HG02852 (cell line): ENCODE measurements around the gene YJU2.
"Not testable (repeated sequence)": the region's sequence is repeated elsewhere in the genome, so short reads cannot be mapped to it uniquely, and the experiment has no call there.

ENCODE experiments used
- ATAC-seq: cut with Tn5 transposase; IDR thresholded peaks from one replicate; pipeline ENCODE4 v1.9.1; 2021; ENCODE audit warnings: mild to moderate bottlenecking, moderate library complexity; ENCODE audit not compliant: unreplicated experiment

YJU2 gene

DNA sequence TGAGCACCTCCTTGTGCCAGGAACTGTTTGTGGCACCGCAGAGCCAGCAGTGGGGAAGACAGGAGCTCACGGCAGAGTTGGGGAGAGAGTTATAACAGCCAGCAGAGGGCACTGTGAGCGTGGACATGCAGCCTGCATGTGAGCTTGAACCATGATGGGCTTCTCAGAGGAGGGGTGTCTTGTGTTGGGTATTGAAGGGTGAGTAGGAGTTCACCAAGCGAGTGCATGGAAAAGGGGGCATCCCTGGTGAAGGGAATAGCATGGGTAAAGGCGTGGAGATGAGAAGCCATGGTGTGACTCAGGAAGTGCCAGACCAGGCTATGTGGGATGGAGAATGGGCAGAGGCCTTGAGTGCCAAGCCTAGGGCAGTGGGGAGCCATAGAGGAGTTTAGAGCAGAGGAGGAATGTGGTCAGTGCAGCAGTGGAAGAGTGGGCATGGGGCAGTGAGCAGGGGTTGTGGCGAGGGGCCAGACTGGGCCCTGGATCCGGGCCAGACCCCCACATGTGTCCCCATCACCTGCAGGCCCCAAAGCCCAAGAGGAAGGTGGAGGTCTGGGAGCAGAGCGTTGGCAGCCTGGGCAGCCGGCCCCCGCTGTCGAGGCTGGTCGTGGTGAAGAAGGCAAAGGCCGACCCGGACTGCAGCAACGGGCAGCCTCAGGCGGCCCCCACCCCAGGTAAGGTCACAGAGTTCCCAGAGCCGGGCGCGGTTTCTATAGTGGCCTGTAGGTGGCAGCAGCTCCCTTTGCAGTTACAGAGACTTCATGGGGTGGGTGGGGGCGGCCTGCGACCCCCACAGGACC lies 20.4 kb downstream of the YJU2 start:
- no peak for ATAC-seq

GRCh38 chr19:4267901-4268815 lies 21.3 kb downstream of the YJU2 start:
- no peak for ATAC-seq

DNA sequence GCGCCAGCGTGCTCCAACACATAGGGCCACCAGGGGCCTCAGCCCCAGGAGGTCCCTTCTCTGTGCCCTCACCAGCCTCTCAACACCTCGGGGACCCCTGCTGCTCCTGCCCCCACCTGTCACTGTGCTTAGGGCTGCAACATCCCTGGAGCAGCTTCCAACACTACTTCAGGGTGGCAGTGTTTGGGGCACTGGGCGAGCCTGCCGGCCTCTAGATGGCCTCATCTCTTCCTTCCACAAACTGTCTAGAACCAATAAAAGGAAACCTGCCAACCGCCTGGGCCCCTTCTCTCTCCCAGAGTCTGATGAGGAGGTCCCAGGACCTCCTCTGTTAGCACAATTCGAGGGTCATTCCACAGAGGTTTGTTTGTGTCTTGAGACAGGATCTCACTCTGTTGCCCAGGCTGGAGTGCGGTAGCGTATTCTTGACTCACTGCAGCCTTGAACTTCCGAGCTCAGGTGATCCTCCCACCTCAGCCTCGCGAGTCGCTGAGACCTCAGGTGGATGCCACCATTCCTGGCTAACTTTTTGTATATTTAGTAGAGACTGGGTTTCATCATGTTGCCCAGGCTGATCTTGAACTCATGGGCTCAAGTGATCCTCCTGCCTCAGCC lies 22.0 kb downstream of the YJU2 start:
- ATAC-seq = no peak

- no peak for ATAC-seq
These were observed 26.0 kb downstream of the YJU2 start for GRCh38 chr19:4272894-4273293.

DNA sequence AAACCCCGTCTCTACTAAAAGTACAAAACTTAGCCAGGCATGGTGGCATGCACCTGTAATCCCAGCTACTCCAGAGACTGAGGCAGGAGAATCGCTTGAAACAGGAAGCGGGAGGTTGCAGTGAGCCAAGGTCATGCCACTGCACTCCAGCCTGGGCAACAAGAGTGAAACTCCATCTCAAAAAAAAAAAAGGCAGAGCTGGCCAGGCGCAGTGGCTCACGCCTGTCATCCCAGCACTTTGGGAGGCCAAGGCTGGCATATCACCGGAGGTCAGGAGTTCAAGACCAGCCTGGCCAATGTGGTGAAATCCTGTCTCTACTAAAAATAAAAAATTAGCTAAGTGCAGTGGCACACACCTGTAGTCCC lies 27.4 kb downstream of the YJU2 start:
- not testable (repeated sequence) for ATAC-seq

DNA sequence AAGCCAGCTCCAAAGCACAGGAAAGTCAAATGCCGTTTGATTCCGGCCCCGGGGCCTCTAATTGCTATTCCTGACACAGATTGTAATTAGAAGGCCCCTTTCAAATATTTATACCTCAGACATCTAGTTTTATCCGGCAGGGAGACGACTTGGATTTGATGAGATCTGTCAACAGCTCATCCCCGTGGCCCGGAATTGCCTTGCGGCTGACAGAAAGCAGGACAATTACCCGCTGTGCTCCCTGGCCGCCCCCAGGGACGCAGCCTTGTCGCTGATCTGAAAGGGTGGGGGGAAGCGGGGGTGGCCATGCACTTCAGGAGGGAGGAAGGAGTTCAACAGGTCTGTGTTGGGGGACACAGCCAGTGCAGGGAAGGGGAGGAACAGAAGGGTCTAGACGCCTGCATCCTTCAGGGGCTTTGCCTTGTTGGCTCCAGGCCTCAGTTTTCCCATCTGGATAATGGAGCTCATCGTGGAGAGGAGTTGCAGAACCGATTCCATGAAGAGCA lies 30.4 kb downstream of the YJU2 start:
- no peak for ATAC-seq

- ATAC-seq = no peak
These were observed 31.1 kb downstream of the YJU2 start for GRCh38 chr19:4278010-4278409.

DNA sequence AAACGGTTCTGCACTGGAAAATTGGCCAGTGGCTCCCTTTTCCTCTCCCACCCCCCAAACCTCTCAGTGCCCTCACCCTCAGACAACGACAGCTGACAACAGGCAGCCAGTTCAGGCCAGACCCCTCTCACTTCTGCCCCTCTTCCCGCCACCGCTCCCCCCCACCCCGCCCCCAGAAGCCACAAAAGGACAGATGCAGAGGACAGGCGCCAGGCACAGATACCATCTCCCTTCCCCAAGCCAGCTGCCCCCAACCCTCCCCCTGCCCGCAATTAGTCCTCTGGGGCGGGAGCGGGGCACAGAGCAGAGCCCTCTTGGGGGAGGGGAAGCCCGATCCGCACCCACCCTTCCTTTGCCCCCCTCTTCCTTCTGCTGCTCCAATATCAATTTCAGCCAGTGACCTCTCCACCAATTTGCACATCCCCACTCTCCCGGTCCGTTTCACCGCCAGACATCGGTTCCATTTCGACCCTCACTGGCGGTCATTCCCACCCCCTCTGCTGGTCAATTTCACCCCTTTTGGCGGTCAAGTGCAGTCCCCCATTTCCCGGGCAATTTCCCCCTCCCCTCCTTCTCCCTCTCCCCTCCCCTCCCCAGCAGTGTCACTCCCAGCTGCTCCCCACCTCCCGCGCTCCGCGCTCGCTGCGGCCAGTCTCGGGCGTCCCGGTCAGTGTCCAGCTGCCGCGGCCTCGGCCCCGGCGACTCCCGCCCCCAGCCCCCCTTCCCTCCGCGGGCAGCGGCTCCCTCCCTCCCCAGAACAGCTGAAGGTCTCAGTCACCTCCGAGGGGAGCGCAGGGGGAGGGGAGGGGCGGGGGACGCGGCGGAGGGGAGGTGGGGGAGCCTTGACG lies 31.8 kb downstream of the YJU2 start, which contains the start of gene SHD:
SHD (plus strand) TSS at position 848 of the 848 bp plus-strand sequence. CDS start 798 bp downstream, outside the sequence.
- no peak for ATAC-seq

- ATAC-seq = no peak
These were observed 32.3 kb downstream of the YJU2 start for GRCh38 chr19:4279267-4279529.

- no peak for ATAC-seq
These were observed 32.9 kb downstream of the YJU2 start for GRCh38 chr19:4279530-4280422.

GRCh38 chr19:4284176-4284958 lies 37.5 kb downstream of the YJU2 start:
- ATAC-seq = no peak

- ATAC-seq = no peak
These were observed 38.1 kb downstream of the YJU2 start for GRCh38 chr19:4284974-4285373.

GRCh38 chr19:4286141-4286540 lies 39.3 kb downstream of the YJU2 start:
- ATAC-seq = not testable (repeated sequence)

DNA sequence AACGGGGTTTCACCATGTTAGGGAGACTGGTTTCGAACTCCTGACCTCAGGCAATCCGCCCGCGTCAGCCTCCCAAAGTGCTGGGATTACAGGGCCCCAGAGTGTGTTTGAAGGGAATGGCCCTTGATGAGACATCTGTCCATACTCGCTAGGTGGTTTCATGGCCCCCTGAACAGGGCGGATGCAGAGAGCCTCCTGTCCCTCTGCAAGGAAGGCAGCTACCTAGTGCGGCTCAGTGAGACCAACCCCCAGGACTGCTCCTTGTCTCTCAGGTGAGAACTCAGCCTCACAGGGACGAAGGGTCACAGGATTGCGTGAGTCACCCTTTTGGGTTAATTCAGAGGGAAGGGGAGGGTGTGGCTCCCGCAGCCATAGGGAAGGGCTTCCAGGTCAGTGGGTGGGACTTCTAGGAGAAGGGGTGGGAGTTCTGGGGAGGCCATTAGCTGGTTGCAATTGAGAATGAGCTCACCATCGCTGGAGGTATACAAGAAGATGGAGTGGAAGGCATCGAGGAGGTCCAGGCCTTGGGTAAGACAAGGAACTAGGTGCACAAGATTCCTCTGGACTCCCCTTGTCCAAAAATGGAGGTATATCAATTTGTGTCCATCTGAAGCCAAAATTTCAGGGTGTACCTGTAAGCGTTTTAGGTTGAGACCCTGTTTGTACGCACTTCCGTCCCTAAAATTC lies 41.4 kb downstream of the YJU2 start:
- no peak for ATAC-seq

GRCh38 chr19:4291184-4291732 lies 44.4 kb downstream of the YJU2 start:
- no peak for ATAC-seq

DNA sequence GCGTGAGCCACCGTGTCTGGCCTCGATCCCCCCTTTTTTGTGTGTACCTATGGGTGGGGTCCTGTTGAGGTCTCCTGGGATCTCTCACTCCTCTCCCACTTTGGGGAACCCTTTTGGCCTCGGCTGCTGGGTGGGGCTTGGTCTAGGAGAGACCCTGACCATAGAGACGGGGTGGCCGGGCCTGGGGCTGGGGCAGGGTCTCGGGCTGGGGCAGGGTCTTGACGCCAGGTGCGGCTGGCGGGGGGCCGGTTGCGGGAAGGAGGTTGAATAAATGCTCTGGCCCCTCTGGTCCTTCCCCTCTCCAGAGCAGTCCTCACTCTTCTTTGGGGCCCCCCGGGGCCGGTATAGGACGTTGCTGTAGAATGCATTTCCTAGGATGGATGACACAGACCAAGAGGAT lies 45.6 kb downstream of the YJU2 start:
- ATAC-seq = no peak

- ATAC-seq = no peak
These were observed 47.5 kb downstream of the YJU2 start for GRCh38 chr19:4294389-4294788.
